H1 (cell line): ENCODE data around the gene MACF1. TPM values are rescaled to one million over a fixed set of nuclear protein-coding genes. Genes with fewer than 3 reads are reported as not detected.

Experiments
- CTCF ChIA-PET: fragments of 300-600 bp; sonication (Branson Sonifier 250); formaldehyde crosslinking; loops from one replicate; lab custom pipeline; 2021; ENCODE audit not compliant: partially characterized antibody; lab: Charles Lee
- POLR2A ChIA-PET: fragments of 300-600 bp; sonication (Branson Sonifier 250); formaldehyde crosslinking; loops from one replicate; lab custom pipeline; 2021; ENCODE audit warnings: inconsistent platforms; ENCODE audit not compliant: partially characterized antibody; lab: Charles Lee
- DNase-seq, 2 experiments: peaks; one replicate each; pipeline versions ENCODE4 v3.0.0 to v3.0.0-alpha.2; 2010 to 2022; ENCODE audit warnings: low spot score in 2 of 2, low read depth in 1 of 2, mixed read lengths in 1 of 2
- FAIRE-seq: peaks from 2 replicates; lab custom pipeline; 2011; peaks lifted over from hg19 to GRCh38; lab: Jason Lieb, UNC
- H2AFZ ChIP-seq: 2 replicates; pipeline ENCODE4 v1.8.1; 2012; ENCODE audit warnings: low read length, inconsistent platforms
- H2AK5ac ChIP-seq: 2 replicates; pipeline ENCODE4 v1.6.1; 2013; ENCODE audit warnings: low read depth, low read length
- H2BK120ac ChIP-seq: replicated peaks from 2 replicates; pipeline ENCODE3; 2013; ENCODE audit warnings: low read depth, low read length, inconsistent platforms
- H2BK12ac ChIP-seq: 2 replicates; pipeline ENCODE4 v1.6.1; 2013; ENCODE audit warnings: low read depth, low read length
- H2BK15ac ChIP-seq: 2 replicates; pipeline ENCODE4 v1.6.1; 2013; ENCODE audit warnings: low read length
- H2BK20ac ChIP-seq: 2 replicates; pipeline ENCODE4 v1.6.1; 2013; ENCODE audit warnings: low read length
- H2BK5ac ChIP-seq: 2 replicates; pipeline ENCODE4 v1.6.1; 2013; ENCODE audit warnings: low read depth, low read length
- H3K14ac ChIP-seq: 2 replicates; pipeline ENCODE4 v1.6.1; 2013; ENCODE audit warnings: inconsistent platforms; ENCODE audit not compliant: insufficient read length
- H3K18ac ChIP-seq: 2 replicates; pipeline ENCODE4 v1.6.1; 2013; ENCODE audit warnings: low read length; ENCODE audit errors: extremely low read depth
- H3K23ac ChIP-seq: 2 replicates; pipeline ENCODE4 v1.6.1; 2013; ENCODE audit warnings: inconsistent platforms; ENCODE audit not compliant: insufficient read length
- H3K23me2 ChIP-seq: 2 replicates; pipeline ENCODE4 v1.6.1; 2013; ENCODE audit warnings: low read depth, low read length
- H3K27ac ChIP-seq: 2 replicates; pipeline ENCODE4 v1.6.1; 2011; ENCODE audit warnings: low read depth, low read length, inconsistent platforms
- H3K27me3 ChIP-seq, 4 experiments: replicated peaks in 1 of 4; 1 replicate in 1 of 4; 2 replicates in 3 of 4; pipeline versions ENCODE4 v1.6.1 to v1.8.1; 2011 to 2013; ENCODE audit warnings: low read length in 3 of 4, mild to moderate bottlenecking in 3 of 4, inconsistent platforms in 2 of 4, mixed read lengths in 2 of 4, moderate library complexity in 1 of 4; ENCODE audit not compliant: control insufficient read depth in 3 of 4, insufficient read depth in 3 of 4; ENCODE audit errors: extremely low read depth in 1 of 4
- H3K36me3 ChIP-seq, 4 experiments: 2 replicates each; pipeline versions ENCODE4 v1.6.1 to v1.8.1; 2011 to 2013; ENCODE audit warnings: mild to moderate bottlenecking in 4 of 4, low read length in 3 of 4, moderate library complexity in 2 of 4, control low read depth in 1 of 4, inconsistent platforms in 1 of 4; ENCODE audit not compliant: insufficient read depth in 4 of 4, control insufficient read depth in 2 of 4
- H3K4ac ChIP-seq: replicated peaks from 2 replicates; pipeline ENCODE3; 2013; ENCODE audit warnings: low read length, low read depth, mixed read lengths, inconsistent platforms; ENCODE audit not compliant: insufficient read length
- H3K4me1 ChIP-seq, 4 experiments: replicated peaks in 1 of 4; 1 replicate in 1 of 4; 2 replicates in 3 of 4; pipeline versions ENCODE4 v1.6.1 to v1.8.1; 2011 to 2013; ENCODE audit warnings: low read length in 3 of 4, inconsistent platforms in 2 of 4, mixed read lengths in 1 of 4; ENCODE audit not compliant: insufficient read depth in 4 of 4, control insufficient read depth in 3 of 4
- H3K4me2 ChIP-seq, 2 experiments: 2 replicates each; pipeline versions ENCODE4 v1.6.1 to v1.8.1; 2011 to 2013; ENCODE audit warnings: low read depth in 2 of 2, low read length in 2 of 2, control low read depth in 1 of 2, inconsistent platforms in 1 of 2, mild to moderate bottlenecking in 1 of 2; ENCODE audit not compliant: insufficient read depth in 1 of 2
- H3K4me3 ChIP-seq, 4 experiments: fragments of 200-600, 300-600 bp in 1 of 4; sonication (generic), shearing (Covaris generic), sonication (Bioruptor Twin) in 1 of 4; 2 replicates each; pipeline versions ENCODE4 v1.5.1 to v1.8.1; 2011 to 2016; ENCODE audit warnings: low read length in 4 of 4, low read depth in 3 of 4, control low read depth in 2 of 4, inconsistent platforms in 2 of 4, mild to moderate bottlenecking in 2 of 4, mixed read lengths in 1 of 4, moderate library complexity in 1 of 4; ENCODE audit not compliant: insufficient read depth in 2 of 4; ENCODE audit errors: extremely low read depth in 1 of 4
- H3K56ac ChIP-seq: replicated peaks from 2 replicates; pipeline ENCODE3; 2013; ENCODE audit warnings: low read depth, mild to moderate bottlenecking, mixed read lengths, low read length, inconsistent platforms; ENCODE audit not compliant: insufficient read length
- H3K79me1 ChIP-seq: 2 replicates; pipeline ENCODE4 v1.6.1; 2013; ENCODE audit warnings: low read depth, low read length, control low read depth
- H3K79me2 ChIP-seq, 2 experiments: 2 replicates each; pipeline versions ENCODE4 v1.6.1 to v1.8.1; 2012 to 2013; ENCODE audit warnings: low read length in 2 of 2, mild to moderate bottlenecking in 2 of 2, inconsistent platforms in 1 of 2; ENCODE audit not compliant: insufficient read depth in 2 of 2, control insufficient read depth in 1 of 2
- H3K9ac ChIP-seq, 4 experiments: replicated peaks in 1 of 4; 1 replicate in 1 of 4; 2 replicates in 3 of 4; pipeline versions ENCODE4 v1.6.1 to v1.8.1; 2011 to 2013; ENCODE audit warnings: low read depth in 3 of 4, low read length in 3 of 4, control low read depth in 2 of 4, mild to moderate bottlenecking in 2 of 4, moderate library complexity in 2 of 4, inconsistent platforms in 1 of 4; ENCODE audit errors: extremely low read depth in 1 of 4
- H3K9me3 ChIP-seq, 2 experiments: 2 replicates each; pipeline versions ENCODE4 v1.6.1 to v1.8.1; 2012 to 2013; ENCODE audit warnings: mild to moderate bottlenecking in 2 of 2, moderate library complexity in 2 of 2, control low read depth in 1 of 2, inconsistent platforms in 1 of 2, low read depth in 1 of 2, low read length in 1 of 2, mixed read lengths in 1 of 2; ENCODE audit not compliant: insufficient read depth in 2 of 2
- H4K20me1 ChIP-seq, 2 experiments: replicated peaks in 1 of 2; 2 replicates each; pipeline versions ENCODE3 to v1.8.1; 2011 to 2013; ENCODE audit warnings: inconsistent platforms in 2 of 2, low read length in 2 of 2, mild to moderate bottlenecking in 1 of 2; ENCODE audit not compliant: insufficient read depth in 2 of 2, control insufficient read depth in 1 of 2
- H4K5ac ChIP-seq: 2 replicates; pipeline ENCODE4 v1.6.1; 2013; ENCODE audit warnings: low read length, low read depth, mixed read lengths, inconsistent platforms; ENCODE audit not compliant: insufficient read length
- H4K8ac ChIP-seq: 2 replicates; pipeline ENCODE4 v1.8.0; 2013; ENCODE audit warnings: mild to moderate bottlenecking, moderate library complexity, low read length, inconsistent platforms; ENCODE audit not compliant: insufficient read depth; ENCODE audit errors: extremely low read depth
- H4K91ac ChIP-seq: replicated peaks from 2 replicates; pipeline ENCODE3; 2013; ENCODE audit warnings: low read length, mixed read lengths, inconsistent platforms; ENCODE audit not compliant: insufficient read length
- BACH1 ChIP-seq: IDR thresholded peaks from 2 replicates; pipeline ENCODE4 v1.6.1; 2012; ENCODE audit warnings: low read length, improper control_type of control experiment
- CBX5 ChIP-seq: fragments of 300-800, 300-1000 bp; sonication (generic); IDR thresholded peaks from 2 replicates; pipeline ENCODE4 v1.7.1; 2016; ENCODE audit warnings: antibody characterized with exemption, low read length, low read depth
- CBX8 ChIP-seq: fragments of 300-800, 300-1000 bp; sonication (generic); IDR thresholded peaks from 2 replicates; pipeline ENCODE4 v1.7.1; 2016; ENCODE audit warnings: low read depth, low read length, borderline replicate concordance
- CREB1 ChIP-seq: IDR thresholded peaks from 2 replicates; pipeline ENCODE4 v1.6.1; 2012; ENCODE audit warnings: inconsistent platforms
- HDAC2 ChIP-seq, 2 experiments: fragments of 300-600 bp in 1 of 2; sonication (generic) in 1 of 2; IDR thresholded peaks; 2 replicates each; pipeline ENCODE4 v1.6.1; 2011 to 2012; ENCODE audit warnings: low read depth in 2 of 2, low read length in 2 of 2, mild to moderate bottlenecking in 2 of 2, moderate library complexity in 2 of 2, borderline replicate concordance in 1 of 2, inconsistent platforms in 1 of 2
- JUN ChIP-seq: IDR thresholded peaks from 2 replicates; pipeline ENCODE4 v1.6.1; 2011; ENCODE audit warnings: low read depth, mild to moderate bottlenecking, improper control_type of control experiment, low read length
- KDM1A ChIP-seq: fragments of 200-600, 300-600 bp; sonication (generic); IDR thresholded peaks from 2 replicates; pipeline ENCODE4 v1.7.1; 2016; ENCODE audit warnings: mild to moderate bottlenecking, low read length, borderline replicate concordance
- NRF1 ChIP-seq: IDR thresholded peaks from 2 replicates; pipeline ENCODE4 v1.6.1; 2011; ENCODE audit warnings: mild to moderate bottlenecking, low read depth, low read length, improper control_type of control experiment
- POLR2A ChIP-seq, 2 experiments: IDR thresholded peaks; 1 replicate in 1 of 2; 2 replicates in 1 of 2; pipeline ENCODE4 v1.6.1; 2011; ENCODE audit warnings: low read depth in 2 of 2, low read length in 2 of 2, mild to moderate bottlenecking in 2 of 2; ENCODE audit errors: control extremely low read depth in 1 of 2
- SIX5 ChIP-seq: IDR thresholded peaks from 2 replicates; pipeline ENCODE4 v1.6.1; 2011; ENCODE audit warnings: mild to moderate bottlenecking, low read depth, low read length
- TAF1 ChIP-seq: IDR thresholded peaks from 2 replicates; pipeline ENCODE4 v1.6.1; 2011; ENCODE audit warnings: mild to moderate bottlenecking, low read depth, low read length
- TCF12 ChIP-seq: IDR thresholded peaks from 2 replicates; pipeline ENCODE4 v1.6.1; 2011; ENCODE audit warnings: low read depth, mild to moderate bottlenecking, low read length
- WGBS, 2 experiments: shearing (Covaris generic) in 1 of 2; methylation state at CpG; one replicate each; pipeline versions ENCODE4 v1.1.6 to v1.1.7; 2013 to 2015; ENCODE audit warnings: low lambda C conversion rate in 2 of 2, mixed read lengths in 2 of 2, inconsistent platforms in 1 of 2, low coverage in 1 of 2, missing lambda C conversion rate in 1 of 2; ENCODE audit not compliant: insufficient replicate concordance in 2 of 2, insufficient coverage in 1 of 2, insufficient read length in 1 of 2; ENCODE audit errors: extremely low coverage in 1 of 2, missing lambda C conversion rate in 1 of 2; 5-methylcytosine and 5-hydroxymethylcytosine counted together
- polyA plus RNA-seq, 7 experiments: library from polyadenylated mRNA; depleted of rRNA in 3 of 7; stranded (reverse) in 5 of 7; unstranded in 2 of 7; fragments of >200 nt in 5 of 7; fragments of 200-250 nt in 2 of 7; gene quantifications; 1 replicate in 5 of 7; 2 replicates in 1 of 7; 4 replicates in 1 of 7; pipeline versions ENCODE4 v1.2.1 to v1.2.3, GENCODE V29; 2011 to 2013; ENCODE audit warnings: missing spikeins in 2 of 7, mixed read lengths in 2 of 7
- total RNA-seq: library from RNA; stranded (reverse); fragmentation: NEBNext Ultra II Directional; extraction: Animal tissue kit (Norgen Biotek cat#: 25700); gene quantifications from 2 replicates; pipeline ENCODE4 v1.2.1, GENCODE V29; 2021
- TF ChIP-seq, protein P1 (sequence below): IDR thresholded peaks from 2 replicates; pipeline ENCODE4 v1.6.1; 2012; ENCODE audit warnings: low read length, inconsistent platforms

Gene MACF1
- total and polyA plus RNA-seq, 2 of the 8 experiments (the other 6 are each of a cell fraction or from before 2014, with no cell fraction given), result 59.8 to 285 TPM

DNA sequence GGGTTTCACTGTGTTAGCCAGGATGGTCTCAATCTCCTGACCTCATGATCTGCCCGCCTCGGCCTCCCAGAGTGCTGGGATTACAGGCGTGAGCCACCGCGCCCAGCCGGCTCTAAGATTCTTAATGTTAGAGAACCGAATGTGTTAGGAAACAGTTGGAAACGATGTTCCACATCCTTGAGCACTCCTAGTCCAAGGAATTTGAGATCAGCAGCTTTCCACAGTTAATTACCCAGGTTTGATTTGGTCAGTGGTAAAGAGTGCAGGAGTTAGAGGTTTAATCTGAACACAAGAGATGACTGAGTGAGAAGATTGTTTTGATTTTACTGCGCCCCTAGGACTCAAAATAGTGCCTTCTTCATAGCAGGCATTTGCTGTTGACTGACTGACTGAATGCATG lies 211.1 kb downstream of the MACF1 start:
- no peaks in the 10 kb centered on the region for H3K9me3 ChIP-seq
- H3K4ac ChIP-seq, result no peak overlapping the region
- no peak overlapping the region for H3K27ac ChIP-seq
- no peak overlapping the region for H4K5ac ChIP-seq
- no peak overlapping the region for H3K4me3 ChIP-seq
- H3K36me3 ChIP-seq, result peaks cover 2 to 21% (median 11%) of the 10 kb centered on the region in 4 experiments; a peak in 4 of 8 replicates
- H4K8ac ChIP-seq, result no peak overlapping the region
- H3K4me1 ChIP-seq, result peaks cover 0 to 11% (median 8%) of the 10 kb centered on the region in 4 experiments; a peak in 6 of 7 replicates
- no peak overlapping the region for H3K9ac ChIP-seq
- no peak overlapping the region for H3K56ac ChIP-seq
- no peaks in the 10 kb centered on the region for H3K27me3 ChIP-seq
- FAIRE-seq (no peak), DNase-seq (no peak)
- no peak overlapping the region for H2BK15ac ChIP-seq
- H2BK5ac ChIP-seq, result no peak overlapping the region
- no peak overlapping the region for H2BK12ac ChIP-seq
- no peak overlapping the region for H2AFZ ChIP-seq
- H3K23me2 ChIP-seq, result no peaks in the 10 kb centered on the region
- no peak overlapping the region for H3K18ac ChIP-seq
- no peak overlapping the region for H3K23ac ChIP-seq
- CTCF ChIA-PET, result interaction anchor here (1.6 kb wide), 2 partner anchors 19 to 37 kb away, joined by 3 to 6 read pairs; no protein-coding TSS in a partner anchor
- no peak overlapping the region for H2AK5ac ChIP-seq
- POLR2A ChIA-PET, result interaction anchor here (1.0 kb wide), 1 partner anchor 39 kb away, joined by 5 read pairs; no protein-coding TSS in a partner anchor
- H3K4me2 ChIP-seq, result no peak overlapping the region
- H2BK20ac ChIP-seq, result no peak overlapping the region
- no peak overlapping the region for H3K14ac ChIP-seq
- no peak overlapping the region for H2BK120ac ChIP-seq
- 91% methylated on average over 9 of the region's 9 CpGs; no CpG with 5 or more reads in 1 of the 2 experiments for WGBS, 2 experiments
- peaks cover 6 to 83% of the 10 kb centered on the region in 2 experiments for H3K79me2 ChIP-seq
- peaks cover 14 to 21% of the 10 kb centered on the region in 2 experiments for H4K20me1 ChIP-seq
- no peak overlapping the region for H4K91ac ChIP-seq
- H3K79me1 ChIP-seq, result peaks cover 13% of the 10 kb centered on the region
- TF ChIP-seq POLR2A (IDR thresholded peaks at IDR 0.05; ENCODE audit: control extremely low read depth in 1 of 2, low read depth in 2 of 2, low read length in 2 of 2), result no peak
- TF ChIP-seq CBX8, result no peak
- no peak for TF ChIP-seq SIX5
- TF ChIP-seq BACH1, result no peak
- no peak for TF ChIP-seq CREB1
- no peak for TF ChIP-seq HDAC2 (IDR thresholded peaks at IDR 0.05; ENCODE audit: borderline replicate concordance in 1 of 2, low read depth in 2 of 2, low read length in 2 of 2)
- no peak for TF ChIP-seq CBX5
- no peak for TF ChIP-seq TAF1
- no peak for TF ChIP-seq KDM1A
- no peak for TF ChIP-seq JUN
- TF ChIP-seq NRF1, result no peak
- TF ChIP-seq, protein P1, sequence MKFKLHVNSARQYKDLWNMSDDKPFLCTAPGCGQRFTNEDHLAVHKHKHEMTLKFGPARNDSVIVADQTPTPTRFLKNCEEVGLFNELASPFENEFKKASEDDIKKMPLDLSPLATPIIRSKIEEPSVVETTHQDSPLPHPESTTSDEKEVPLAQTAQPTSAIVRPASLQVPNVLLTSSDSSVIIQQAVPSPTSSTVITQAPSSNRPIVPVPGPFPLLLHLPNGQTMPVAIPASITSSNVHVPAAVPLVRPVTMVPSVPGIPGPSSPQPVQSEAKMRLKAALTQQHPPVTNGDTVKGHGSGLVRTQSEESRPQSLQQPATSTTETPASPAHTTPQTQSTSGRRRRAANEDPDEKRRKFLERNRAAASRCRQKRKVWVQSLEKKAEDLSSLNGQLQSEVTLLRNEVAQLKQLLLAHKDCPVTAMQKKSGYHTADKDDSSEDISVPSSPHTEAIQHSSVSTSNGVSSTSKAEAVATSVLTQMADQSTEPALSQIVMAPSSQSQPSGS, result no peak
- TF ChIP-seq TCF12, result no peak
